ENCODE results near the gene TGFBR3. TPM values are rescaled to one million over a fixed set of nuclear protein-coding genes. Genes with fewer than 3 reads are reported as not detected.

Gene TGFBR3
- total RNA-seq, 3 donors from 2014 or later, result 18.9 to 34.1 (median 20.0) TPM

DNA sequence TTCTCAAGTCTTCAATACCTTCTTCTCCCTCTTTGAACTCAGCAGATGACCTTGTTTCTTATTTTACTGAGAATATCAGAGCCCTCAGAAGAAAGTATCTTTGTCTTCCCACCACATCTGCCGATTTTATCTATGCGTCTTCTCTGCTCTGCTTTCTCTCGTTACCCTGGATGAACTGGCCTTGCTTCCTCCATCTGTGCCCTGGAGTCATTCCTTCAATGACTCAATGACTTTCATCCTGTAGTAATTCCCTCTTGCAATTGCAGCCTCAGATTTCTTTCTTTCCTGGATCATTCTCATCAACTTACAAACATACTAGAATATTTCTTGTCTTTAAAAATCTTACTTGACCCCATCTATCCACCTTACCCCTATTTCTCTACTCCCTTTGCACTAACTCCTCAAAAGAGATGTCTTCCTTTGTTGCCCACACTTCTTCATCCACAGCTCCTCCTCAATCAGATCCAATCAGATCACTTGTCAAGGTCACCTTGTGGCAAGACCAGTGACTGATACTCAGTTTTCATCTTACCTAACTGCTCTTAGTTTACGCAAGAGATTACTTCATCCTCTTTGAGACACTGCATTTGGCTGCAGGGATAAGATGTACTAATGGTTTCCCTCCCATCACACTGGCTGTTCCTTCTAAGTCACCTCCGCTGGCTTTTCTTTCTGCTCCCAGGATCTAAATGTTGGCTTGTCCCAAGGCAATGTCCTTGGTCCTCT, 8.2 kb upstream of the TGFBR3 start:
- H3K27me3 Mint-ChIP-seq (ENCODE audit: low read depth), result no peaks in the 10 kb centered on the region
- peaks cover 34% of the 10 kb centered on the region for H3K4me1 Mint-ChIP-seq (ENCODE audit: low read depth)
- no peaks in the 10 kb centered on the region for H3K9me3 Mint-ChIP-seq
- no peak for ATAC-seq
- no peak for DNase-seq
- H3K4me3 Mint-ChIP-seq, result no peak overlapping the region
- no peaks in the 10 kb centered on the region for H3K36me3 Mint-ChIP-seq (ENCODE audit: insufficient read depth)

DNA sequence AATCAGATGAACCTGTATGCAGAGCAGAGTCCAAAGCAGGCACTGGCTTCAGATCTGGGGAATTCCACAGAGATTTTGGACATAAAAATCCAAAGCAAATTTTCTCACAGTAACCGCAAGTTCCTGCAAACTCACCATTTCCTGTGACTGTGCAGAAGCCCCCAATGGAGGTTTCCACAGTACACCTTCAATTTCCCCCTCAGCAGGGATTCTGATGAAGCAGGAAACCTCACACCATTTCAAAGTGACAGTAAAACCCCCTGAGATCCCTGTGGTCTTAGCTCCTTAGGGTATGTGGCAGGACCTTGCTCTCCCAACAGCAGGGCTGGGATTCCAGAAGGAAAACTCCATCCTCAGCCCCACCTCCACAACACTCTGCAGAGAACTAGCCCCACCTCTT, 6.0 kb upstream of the TGFBR3 start:
- Mint-ChIP-seq H3K4me3 (no peak overlapping the region), H3K4me1 (ENCODE audit: low read depth) (peaks cover 33% of the 10 kb centered on the region), H3K9me3 (no peaks in the 10 kb centered on the region), H3K27me3 (ENCODE audit: low read depth) (no peaks in the 10 kb centered on the region), H3K36me3 (ENCODE audit: insufficient read depth) (no peaks in the 10 kb centered on the region)
- ATAC-seq, result peak; percentile 14 to 42
- no peak for DNase-seq

DNA sequence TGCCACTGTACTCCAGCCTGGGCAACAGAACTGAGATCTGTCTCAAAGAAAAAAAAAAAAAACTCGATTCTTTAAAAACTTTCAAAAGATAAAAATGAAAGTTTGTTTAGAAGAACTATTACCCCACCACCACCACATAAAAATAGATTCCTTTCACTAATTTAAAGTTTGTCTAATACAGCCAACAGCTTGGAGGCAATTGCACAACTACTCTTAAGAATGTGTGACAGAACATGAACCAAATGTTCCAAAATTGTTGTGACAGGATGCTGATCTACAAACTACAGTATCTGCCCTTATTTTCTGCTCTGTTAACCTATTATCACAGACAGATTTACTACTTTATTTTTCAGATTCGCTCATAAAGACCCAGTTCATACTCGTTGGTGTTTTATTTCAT, 5.5 kb upstream of the TGFBR3 start:
- Mint-ChIP-seq H3K36me3 (ENCODE audit: insufficient read depth) (no peaks in the 10 kb centered on the region), H3K9me3 (no peaks in the 10 kb centered on the region), H3K27me3 (ENCODE audit: low read depth) (no peaks in the 10 kb centered on the region), H3K4me1 (ENCODE audit: low read depth) (peaks cover 34% of the 10 kb centered on the region), H3K4me3 (no peak overlapping the region)
- no peak for ATAC-seq
- DNase-seq, result no peak

DNA sequence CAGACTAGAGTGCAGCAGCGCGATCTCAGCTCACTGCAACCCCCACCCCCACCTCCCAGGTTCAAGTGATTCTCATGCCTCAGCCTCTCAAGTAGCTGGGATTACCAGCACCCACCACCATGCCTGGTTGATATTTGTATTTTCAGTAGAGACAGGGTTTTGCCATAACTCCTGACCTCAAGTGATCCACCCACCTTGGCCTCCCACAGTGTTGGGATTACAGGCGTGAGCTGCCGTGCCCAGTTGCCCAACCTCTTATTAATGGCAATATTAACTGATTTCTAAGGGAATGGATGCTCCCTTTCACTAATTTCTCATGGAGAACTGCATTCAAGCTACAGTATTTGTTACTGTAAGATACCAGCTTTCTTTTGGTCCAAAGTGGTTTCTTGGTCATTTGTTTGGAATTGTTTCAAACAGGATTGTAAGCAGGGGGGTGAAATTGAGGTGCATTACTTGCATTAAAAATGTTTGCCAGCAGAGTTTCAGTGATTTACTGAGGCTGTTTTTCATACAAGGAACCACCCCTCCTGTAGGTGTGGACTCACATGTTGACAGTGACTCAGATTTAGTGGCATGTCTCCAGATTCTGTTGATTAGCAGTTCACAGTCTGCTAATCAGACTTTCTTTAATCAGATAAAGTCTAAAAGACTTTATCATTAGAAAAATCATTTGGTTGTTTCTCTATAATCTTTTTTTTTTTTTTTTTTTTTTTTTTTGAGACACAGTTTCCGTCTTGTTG, 3.9 kb upstream of the TGFBR3 start:
- Mint-ChIP-seq H3K27me3 (ENCODE audit: low read depth) (no peaks in the 10 kb centered on the region), H3K9me3 (no peaks in the 10 kb centered on the region), H3K4me3 (no peak overlapping the region), H3K36me3 (ENCODE audit: insufficient read depth) (no peaks in the 10 kb centered on the region), H3K4me1 (ENCODE audit: low read depth) (peaks cover 28% of the 10 kb centered on the region)
- DNase-seq, result no peak
- peak; percentile 25 to 29 for ATAC-seq

DNA sequence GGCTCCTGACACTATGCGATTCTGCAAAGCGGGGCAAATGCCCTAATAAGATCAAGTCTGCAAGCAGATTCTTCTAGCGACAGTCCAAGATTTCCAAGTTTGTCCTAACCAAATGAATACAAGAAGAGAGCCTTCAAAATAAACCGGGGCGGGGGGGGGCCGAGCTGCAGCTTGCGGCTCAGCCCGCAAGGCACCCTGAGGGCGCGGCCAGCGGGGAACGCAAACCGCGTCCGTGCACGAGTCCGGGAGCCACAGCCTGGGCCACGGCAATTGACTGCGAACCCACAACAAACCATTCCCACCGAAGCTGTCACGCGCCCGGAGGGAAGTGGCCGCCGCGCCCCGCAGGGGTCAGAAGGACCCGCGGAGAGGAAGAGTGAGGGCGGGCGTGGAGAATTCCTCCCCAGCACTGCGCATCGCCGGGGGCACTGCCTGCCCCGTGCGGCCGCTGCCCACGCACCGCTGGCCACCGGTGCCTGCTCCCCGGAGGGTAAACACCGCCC, 687 bp downstream of the TGFBR3 start:
- peaks cover 2% of the 10 kb centered on the region for H3K27me3 Mint-ChIP-seq (ENCODE audit: low read depth)
- peaks cover 44% of the 10 kb centered on the region for H3K4me1 Mint-ChIP-seq (ENCODE audit: low read depth)
- no peak for DNase-seq
- H3K4me3 Mint-ChIP-seq, result peak overlapping the region; percentile 93
- peaks cover 4% of the 10 kb centered on the region for H3K36me3 Mint-ChIP-seq (ENCODE audit: insufficient read depth)
- ATAC-seq, result peak; percentile 16 to 27
- H3K9me3 Mint-ChIP-seq, result no peaks in the 10 kb centered on the region

DNA sequence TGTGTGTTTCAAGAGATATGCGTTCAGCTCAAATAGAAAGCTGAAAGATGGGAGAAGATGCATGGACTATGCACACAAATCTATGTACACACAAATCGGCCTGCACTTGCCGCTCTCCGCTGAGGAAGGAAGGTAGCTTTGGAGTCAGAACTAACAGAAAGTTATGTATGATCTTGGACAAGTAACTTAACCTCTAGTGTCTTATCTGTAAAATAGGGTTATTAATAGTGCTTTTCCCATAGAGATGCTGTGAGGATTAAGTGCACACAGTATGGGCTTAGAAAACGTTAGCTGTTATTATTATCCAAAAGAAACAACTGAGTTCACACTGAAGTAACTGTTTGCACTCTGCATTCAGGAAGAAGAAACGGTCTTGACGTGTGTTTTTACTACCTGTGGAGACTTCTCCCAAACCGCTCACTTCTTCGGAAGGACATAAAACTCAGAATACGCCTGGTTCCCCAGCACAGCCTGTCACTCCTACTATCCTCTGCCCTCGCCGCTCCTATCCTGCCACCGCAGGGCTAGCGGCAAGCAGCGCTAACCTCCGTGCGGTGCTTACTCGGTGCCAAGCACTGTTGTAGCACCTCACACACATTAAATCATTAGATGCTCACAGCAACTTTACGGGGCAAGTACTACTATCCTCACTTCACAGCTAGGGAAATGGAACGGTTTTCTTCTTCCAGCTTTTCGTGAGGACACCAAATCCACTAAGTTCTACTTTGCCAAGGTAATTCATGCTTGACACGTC, 1.3 kb downstream of the TGFBR3 start:
- H3K36me3 Mint-ChIP-seq (ENCODE audit: insufficient read depth), result peaks cover 4% of the 10 kb centered on the region
- peak; percentile 46 to 47 for ATAC-seq
- peaks cover 2% of the 10 kb centered on the region for H3K27me3 Mint-ChIP-seq (ENCODE audit: low read depth)
- peak; percentile 28 for DNase-seq
- no peaks in the 10 kb centered on the region for H3K9me3 Mint-ChIP-seq
- H3K4me1 Mint-ChIP-seq (ENCODE audit: low read depth), result peaks cover 39% of the 10 kb centered on the region
- peak overlapping the region; percentile 93 for H3K4me3 Mint-ChIP-seq

DNA sequence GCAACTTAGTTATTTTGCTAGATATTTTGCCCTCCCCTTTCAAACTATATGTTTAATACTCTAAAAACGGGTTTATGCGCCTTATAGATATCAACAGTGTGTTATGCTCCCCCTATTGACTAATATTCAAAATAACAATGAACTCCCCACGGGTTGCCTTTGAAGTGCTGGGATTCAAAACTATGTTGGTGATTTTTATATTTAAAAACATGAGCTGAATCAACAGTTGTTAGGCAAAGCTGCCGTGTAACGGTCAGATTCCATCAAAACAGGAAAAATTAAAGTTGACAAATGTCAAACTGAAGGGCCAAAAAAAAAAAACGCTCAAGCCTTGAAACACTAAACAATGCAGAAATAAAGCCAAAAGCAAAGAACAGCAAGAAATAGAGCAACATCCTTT, 2.5 kb downstream of the TGFBR3 start:
- DNase-seq, result no peak

DNA sequence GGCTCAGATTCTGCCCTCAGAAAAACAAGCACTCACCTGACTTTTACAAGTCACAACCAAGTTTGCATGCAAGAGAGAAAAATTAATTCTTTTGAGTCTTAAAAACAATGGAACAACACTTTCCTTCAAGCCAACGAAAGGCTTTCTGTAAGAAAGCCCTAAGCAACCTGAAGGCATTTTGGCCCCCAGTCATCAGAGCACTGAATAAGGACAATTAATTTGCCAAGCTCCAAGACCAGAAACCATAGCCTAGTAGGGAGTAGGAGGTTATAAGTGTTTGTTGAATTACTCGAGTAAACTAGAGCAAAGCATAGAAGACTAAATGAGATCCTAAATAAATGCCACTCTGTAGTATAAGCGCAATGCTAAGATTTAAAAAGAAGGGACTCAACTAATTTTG, 4.7 kb downstream of the TGFBR3 start:
- ATAC-seq (no peak), DNase-seq (no peak)

More for the DNA sequence above, 2.5 kb downstream of the TGFBR3 start:
- H3K4me3 Mint-ChIP-seq, result peak overlapping the region; percentile 93
- no peak for ATAC-seq
- peaks cover 44% of the 10 kb centered on the region for H3K4me1 Mint-ChIP-seq (ENCODE audit: low read depth)
- peaks cover 2% of the 10 kb centered on the region for H3K27me3 Mint-ChIP-seq (ENCODE audit: low read depth)
- H3K9me3 Mint-ChIP-seq, result no peaks in the 10 kb centered on the region
- H3K36me3 Mint-ChIP-seq (ENCODE audit: insufficient read depth), result peaks cover 4% of the 10 kb centered on the region

DNA sequence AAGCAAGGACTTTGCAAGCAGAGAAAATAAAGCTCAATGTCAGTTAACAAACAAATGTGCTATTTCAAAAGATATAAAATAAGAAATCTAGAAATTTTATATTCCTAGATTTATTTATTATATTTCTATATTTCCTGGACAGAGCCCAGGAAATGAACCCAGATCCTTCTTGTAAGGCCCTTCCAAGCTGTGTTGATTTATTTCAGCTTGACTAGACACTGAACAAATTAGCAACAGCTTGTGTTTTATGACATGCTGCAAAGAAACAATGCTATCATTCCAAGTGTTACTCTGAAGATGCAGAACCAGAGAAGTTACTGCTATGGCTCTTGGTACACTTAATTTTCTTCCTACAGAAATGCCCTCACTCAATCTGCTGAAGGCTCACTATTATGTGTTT, 6.2 kb downstream of the TGFBR3 start:
- Mint-ChIP-seq H3K4me3 (no peak overlapping the region), H3K9me3 (no peaks in the 10 kb centered on the region), H3K27me3 (ENCODE audit: low read depth) (peaks cover 2% of the 10 kb centered on the region), H3K36me3 (ENCODE audit: insufficient read depth) (peaks cover 4% of the 10 kb centered on the region), H3K4me1 (ENCODE audit: low read depth) (peaks cover 73% of the 10 kb centered on the region)
- no peak for ATAC-seq
- no peak for DNase-seq

More for the DNA sequence above, 4.7 kb downstream of the TGFBR3 start:
- Mint-ChIP-seq H3K4me1 (ENCODE audit: low read depth) (peaks cover 63% of the 10 kb centered on the region), H3K27me3 (ENCODE audit: low read depth) (peaks cover 2% of the 10 kb centered on the region), H3K36me3 (ENCODE audit: insufficient read depth) (peaks cover 4% of the 10 kb centered on the region), H3K9me3 (no peaks in the 10 kb centered on the region), H3K4me3 (no peak overlapping the region)

DNA sequence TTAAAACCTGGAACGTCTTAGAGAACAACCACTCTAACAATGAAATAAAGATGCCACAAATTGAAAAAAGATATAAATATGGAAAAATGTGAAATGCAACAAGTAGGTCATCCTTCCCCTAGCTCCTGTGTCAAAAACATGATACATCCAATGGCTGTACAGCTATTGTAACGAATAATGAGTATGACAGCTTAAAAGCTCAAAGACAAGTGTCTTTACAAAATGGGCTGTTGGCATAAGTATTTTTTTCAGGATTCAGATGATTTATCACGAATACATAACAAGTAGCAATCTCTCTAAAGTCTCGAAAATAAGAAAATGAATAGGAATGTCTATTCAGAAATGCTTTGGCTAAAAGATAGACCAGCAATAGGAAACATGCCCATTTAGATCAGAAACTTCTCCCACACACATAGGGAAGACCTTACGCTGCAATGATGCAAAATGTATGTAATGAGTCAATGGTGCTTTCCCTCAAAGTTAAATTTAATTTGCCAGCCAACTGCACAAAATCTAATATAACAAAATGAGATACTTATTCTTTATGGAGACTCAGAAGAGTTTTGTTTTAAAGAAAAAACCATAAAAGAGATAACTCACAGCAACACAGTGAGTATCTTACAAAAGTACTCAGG, 8.3 kb downstream of the TGFBR3 start:
- Mint-ChIP-seq H3K36me3 (ENCODE audit: insufficient read depth) (no peaks in the 10 kb centered on the region), H3K4me3 (peak overlapping the region; percentile 72), H3K27me3 (ENCODE audit: low read depth) (no peaks in the 10 kb centered on the region), H3K4me1 (ENCODE audit: low read depth) (peaks cover 61% of the 10 kb centered on the region), H3K9me3 (no peaks in the 10 kb centered on the region)
- DNase-seq (no peak), ATAC-seq (peak; percentile 67 to 69)

DNA sequence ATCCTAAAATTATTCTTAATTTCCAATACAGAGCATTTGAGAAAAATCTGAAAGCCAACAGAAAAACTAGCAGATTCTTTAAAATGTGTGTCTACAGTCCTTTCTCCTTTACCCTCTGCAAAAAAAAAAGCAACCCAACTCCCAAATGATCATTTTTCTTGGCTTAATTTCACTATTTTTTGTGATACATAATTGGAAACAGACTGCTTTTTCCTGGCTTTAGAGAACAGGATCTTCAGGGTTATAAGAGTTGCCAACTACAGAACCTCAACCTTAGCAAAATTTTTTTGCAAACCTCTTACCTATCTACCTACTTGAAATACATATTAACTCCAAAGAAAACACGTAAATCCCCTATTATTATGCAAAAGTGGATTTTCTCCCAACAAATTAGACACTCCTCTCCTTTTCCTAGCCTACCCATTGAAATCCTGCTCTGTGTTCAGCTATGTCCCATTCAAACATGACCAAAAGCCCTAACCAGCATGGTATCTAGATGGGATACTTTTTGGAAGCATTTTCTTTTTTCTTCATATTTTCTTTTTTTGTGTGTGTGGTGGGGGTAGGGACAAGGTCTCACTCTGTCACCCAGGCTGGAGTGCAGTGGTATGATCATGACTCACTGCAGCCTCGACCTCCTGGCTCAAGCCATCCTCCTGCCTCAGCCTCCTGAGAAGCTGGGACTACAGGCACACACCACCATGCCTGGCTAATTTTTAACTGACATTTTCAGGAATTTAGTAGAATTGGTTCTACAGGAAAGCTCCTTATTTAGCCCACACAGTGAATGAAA, 9.0 kb downstream of the TGFBR3 start:
- Mint-ChIP-seq H3K36me3 (ENCODE audit: insufficient read depth) (no peaks in the 10 kb centered on the region), H3K4me1 (ENCODE audit: low read depth) (peaks cover 68% of the 10 kb centered on the region), H3K9me3 (no peaks in the 10 kb centered on the region), H3K4me3 (peak overlapping the region; percentile 72), H3K27me3 (ENCODE audit: low read depth) (no peaks in the 10 kb centered on the region)
- DNase-seq (no peak), ATAC-seq (no peak)

DNA sequence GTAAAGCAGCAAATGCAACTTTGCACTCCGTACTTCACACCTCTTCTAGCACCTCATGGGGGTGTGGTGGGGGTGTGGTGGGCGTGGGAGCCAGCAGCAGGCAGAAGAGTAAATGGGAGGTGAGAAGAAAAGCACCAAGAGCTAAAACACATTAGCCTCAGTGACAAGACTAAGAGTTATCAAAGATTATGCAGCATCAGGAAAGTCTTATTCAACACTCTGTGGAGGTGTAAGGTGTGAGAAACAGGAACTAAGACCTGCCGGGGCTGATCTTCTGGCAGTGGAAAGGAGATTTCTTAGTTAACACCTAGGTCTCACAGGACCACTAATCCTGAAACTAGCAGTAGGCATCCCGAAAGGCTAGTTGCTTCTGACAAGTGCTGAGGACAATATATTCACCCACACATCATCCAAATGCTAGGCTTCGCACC, 9.9 kb downstream of the TGFBR3 start:
- Mint-ChIP-seq H3K36me3 (ENCODE audit: insufficient read depth) (no peaks in the 10 kb centered on the region), H3K27me3 (ENCODE audit: low read depth) (no peaks in the 10 kb centered on the region), H3K9me3 (no peaks in the 10 kb centered on the region), H3K4me1 (ENCODE audit: low read depth) (peaks cover 70% of the 10 kb centered on the region), H3K4me3 (peak overlapping the region; percentile 61)
- ATAC-seq, result peak; percentile 77 to 78
- DNase-seq, result peak; percentile 23

DNA sequence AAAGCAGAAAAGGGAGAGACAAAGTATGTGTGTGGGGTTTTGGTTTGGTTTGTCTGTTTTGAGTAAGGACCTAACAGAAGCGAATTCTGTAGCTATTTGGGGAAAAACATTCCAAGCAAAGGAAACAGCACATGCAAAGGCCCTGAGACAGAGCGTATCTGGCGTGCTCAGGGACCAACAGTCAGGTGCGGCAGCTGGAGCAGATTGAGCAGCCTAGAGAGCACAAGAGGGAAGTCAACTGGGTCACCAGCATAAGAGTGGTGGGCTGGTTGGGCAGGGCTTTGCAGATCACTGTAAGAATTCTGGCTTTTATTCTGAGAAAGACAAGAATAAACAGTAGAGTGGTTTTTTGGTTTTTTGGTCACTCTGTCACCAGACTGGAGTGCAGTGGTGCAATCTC, 11.8 kb downstream of the TGFBR3 start:
- peaks cover 73% of the 10 kb centered on the region for H3K4me1 Mint-ChIP-seq (ENCODE audit: low read depth)
- H3K27me3 Mint-ChIP-seq (ENCODE audit: low read depth), result no peaks in the 10 kb centered on the region
- H3K9me3 Mint-ChIP-seq, result no peaks in the 10 kb centered on the region
- no peaks in the 10 kb centered on the region for H3K36me3 Mint-ChIP-seq (ENCODE audit: insufficient read depth)
- ATAC-seq (no peak), DNase-seq (no peak)
- no peak overlapping the region for H3K4me3 Mint-ChIP-seq
